GM12865 (cell line): ENCODE data around the gene MRLN.

Experiments used
- DNase-seq: peaks from one replicate; pipeline ENCODE4 v3.0.0; 2010; ENCODE audit warnings: low read depth
- H3K4me3 ChIP-seq: 2 replicates; pipeline ENCODE4 v1.5.1; 2011; ENCODE audit warnings: mild to moderate bottlenecking, low read depth, low read length, control low read depth
- CTCF ChIP-seq: IDR thresholded peaks from 2 replicates; pipeline ENCODE4 v1.5.1; 2011; ENCODE audit warnings: low read length, control low read depth, low read depth, inconsistent platforms; ENCODE audit not compliant: insufficient read depth; ENCODE audit errors: missing control alignments

The MRLN gene

GRCh38 chr10:59724098-59724938 is 28.9 kb downstream of the MRLN start:
- H3K4me3 ChIP-seq = no peak overlapping the region
- no peak for DNase-seq
- TF ChIP-seq CTCF = no peak

GRCh38 chr10:59720377-59720776 is 32.9 kb downstream of the MRLN start:
- DNase-seq = no peak
- TF ChIP-seq CTCF = no peak
- no peak overlapping the region for H3K4me3 ChIP-seq

GRCh38 chr10:59719374-59719773 is 33.9 kb downstream of the MRLN start:
- H3K4me3 ChIP-seq = no peak overlapping the region
- DNase-seq = no peak
- no peak for TF ChIP-seq CTCF

- no peak for TF ChIP-seq CTCF
- H3K4me3 ChIP-seq = no peak overlapping the region
- no peak for DNase-seq
Observed at GRCh38 chr10:59718257-59718656, 35.0 kb downstream of the MRLN start.

- TF ChIP-seq CTCF = no peak
- no peak for DNase-seq
- no peak overlapping the region for H3K4me3 ChIP-seq
Observed at GRCh38 chr10:59713196-59713821, 39.9 kb downstream of the MRLN start.

GRCh38 chr10:59711871-59712494 is 41.3 kb downstream of the MRLN start:
- DNase-seq = no peak
- no peak overlapping the region for H3K4me3 ChIP-seq
- no peak for TF ChIP-seq CTCF
